ENCODE results near the gene SPN. TPM values are rescaled to one million over a fixed set of nuclear protein-coding genes. Genes with fewer than 3 reads are reported as not detected.

The SPN gene
- total and polyA plus RNA-seq, 9 of the 15 experiments (the other 6 are each of a cell fraction or from before 2014, with no cell fraction given), result 24.3 to 225 (median 79.4) TPM

DNA sequence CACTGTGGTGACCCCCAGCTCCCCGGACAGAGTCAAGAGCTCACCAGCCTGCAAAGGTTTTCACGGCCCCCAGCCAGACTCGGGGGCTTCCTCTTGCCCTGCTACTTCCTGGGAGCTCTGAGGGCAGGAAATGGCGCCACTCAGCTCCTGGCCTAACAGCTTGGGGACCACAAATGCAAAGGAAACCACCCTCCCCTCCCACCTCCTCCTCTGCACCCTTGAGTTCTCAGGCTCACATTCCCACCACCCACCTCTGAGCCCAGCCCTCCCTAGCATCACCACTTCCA, 375 bp upstream of the SPN start (continued):
- TF ChIP-seq ETV1 (tag; conservative IDR thresholded peaks at IDR 0.05; ENCODE audit: low read depth) (0 out of 2 replicates have a peak, but pooled peaks have one; percentile 23), GABPB1 (CRISPR knock-in tag; IDR thresholded peaks at IDR 0.05) (0 out of 2 replicates have a peak, but pooled peaks have one; percentile 22), PURB (CRISPR knock-in tag; IDR thresholded peaks at IDR 0.05; ENCODE audit: low read depth) (no peak), OTX1 (CRISPR knock-in tag; IDR thresholded peaks at IDR 0.05) (0 out of 2 replicates have a peak, but pooled peaks have one; percentile 8)

DNA sequence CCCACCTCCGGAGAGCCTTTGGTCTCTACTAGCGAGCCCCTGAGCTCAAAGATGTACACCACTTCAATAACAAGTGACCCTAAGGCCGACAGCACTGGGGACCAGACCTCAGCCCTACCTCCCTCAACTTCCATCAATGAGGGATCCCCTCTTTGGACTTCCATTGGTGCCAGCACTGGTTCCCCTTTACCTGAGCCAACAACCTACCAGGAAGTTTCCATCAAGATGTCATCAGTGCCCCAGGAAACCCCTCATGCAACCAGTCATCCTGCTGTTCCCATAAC, 702 bp downstream of the SPN start:
- BruUV-seq (replicated peaks), result no TSS peak
- no peaks in the 10 kb centered on the region for H3K9me3 ChIP-seq (replicated peaks; ENCODE audit: control insufficient read depth, insufficient read depth, low read depth, low read length)
- H3K79me2 ChIP-seq (ENCODE audit: control insufficient read depth, insufficient read depth, low read length), result peaks cover 78% of the 10 kb centered on the region
- DNase-seq (ENCODE audit: extremely low read depth in 1 of 4, low spot score in 3 of 4) (no peak), FAIRE-seq (peak; percentile 15), ATAC-seq (peak; percentile 9; the same call in 1 of the 3 replicates)
- 0% methylated on average over 3 of the region's 3 CpGs for WGBS (ENCODE audit: insufficient coverage, low coverage, missing lambda C conversion rate)
- ChIA-PET CTCF (ENCODE audit: low intra/inter-chr PET ratio) (no interaction called here), POLR2A (interaction anchor here (0.5 to 2.6 kb wide), 8 partner anchors 9 to 144 kb away, joined by 3 to 12 read pairs (median 3); partner anchors contain the start of gene QPRT)
- H3K36me3 ChIP-seq (ENCODE audit: control insufficient read depth, insufficient read depth, low read length), result peaks cover 49% of the 10 kb centered on the region
- TF ChIP-seq SIN3A (IDR thresholded peaks at IDR 0.05; ENCODE audit: borderline replicate concordance in 2 of 2, control insufficient read depth in 1 of 2, low read depth in 2 of 2, low read length in 2 of 2), result peak in 1 of 2 experiments; percentile 62; a peak in 1 of 4 replicates
- peak; percentile 43; the same call in 1 of the 2 replicates for TF ChIP-seq ZNF197 (CRISPR knock-in tag; IDR thresholded peaks at IDR 0.05; ENCODE audit: low read depth)
- TF ChIP-seq FOXJ2 (tag; IDR thresholded peaks at IDR 0.05), result 0 out of 2 replicates have a peak, but pooled peaks have one; percentile 21
- TF ChIP-seq ZNF143 (CRISPR knock-in tag; IDR thresholded peaks at IDR 0.05), result 0 out of 2 replicates have a peak, but pooled peaks have one; percentile 8
- TF ChIP-seq ZNF165 (CRISPR knock-in tag; IDR thresholded peaks at IDR 0.05; ENCODE audit: borderline replicate concordance), result 0 out of 2 replicates have a peak, but pooled peaks have one; percentile 44
- TF ChIP-seq E2F3 (CRISPR knock-in tag; IDR thresholded peaks at IDR 0.05), result no peak
- TF ChIP-seq ZNF644 (tag; IDR thresholded peaks at IDR 0.05; ENCODE audit: low read depth), result no peak
- TF ChIP-seq MYC (IDR thresholded peaks at IDR 0.05; ENCODE audit: low read depth, low read length), result no peak
- TF ChIP-seq MYC (CRISPR knock-in tag; IDR thresholded peaks at IDR 0.05; ENCODE audit: borderline replicate concordance, low read depth), result peak; percentile 18; the same call in 1 of the 2 replicates
- TF ChIP-seq YY1 (IDR thresholded peaks at IDR 0.05; ENCODE audit: borderline replicate concordance in 1 of 3, control insufficient read depth in 1 of 3, extremely low read depth in 1 of 3, insufficient read depth in 3 of 3, insufficient read length in 1 of 3, insufficient replicate concordance in 2 of 3, low read depth in 1 of 3, low read length in 2 of 3), result no peak
- 0 out of 2 replicates have a peak, but pooled peaks have one; percentile 69 for TF ChIP-seq BRD4 (IDR thresholded peaks at IDR 0.05)
- no peak for TF ChIP-seq ZNF146 (CRISPR knock-in tag; IDR thresholded peaks at IDR 0.05; ENCODE audit: unreplicated experiment)
- TF ChIP-seq ZNF589 (CRISPR knock-in tag; IDR thresholded peaks at IDR 0.05; ENCODE audit: low read depth), result 0 out of 2 replicates have a peak, but pooled peaks have one; percentile 36
- in situ Hi-C loops (cut with MboI), result no loop called here
- no peaks in the 10 kb centered on the region for H3K27me3 ChIP-seq (ENCODE audit: control insufficient read depth in 2 of 2, insufficient read depth in 2 of 2, low read length in 2 of 2)
- peak overlapping the region; percentile 60 for H3K4me3 ChIP-seq
- intact Hi-C loops (cut with micrococcal nuclease), result loop anchor here (1.0 to 5.0 kb wide), 3 partner anchors 16 to 34 kb away; partner anchors contain the start of gene QPRT
- H2AFZ ChIP-seq (ENCODE audit: low read depth, low read length), result no peak overlapping the region
- H3K4me2 ChIP-seq (ENCODE audit: insufficient read depth, low read length), result peak overlapping the region; percentile 92
- peaks cover 36 to 57% of the 10 kb centered on the region in 2 experiments for H3K4me1 ChIP-seq (replicated peaks in 1 of 2; ENCODE audit: control insufficient read depth in 2 of 2, insufficient read depth in 2 of 2, low read length in 2 of 2)
- H3K9me1 ChIP-seq (ENCODE audit: control insufficient read depth, insufficient read depth, low read length), result no peaks in the 10 kb centered on the region
- 0 out of 2 replicates have a peak, but pooled peaks cover 3% of the 10 kb centered on the region for H4K20me1 ChIP-seq (replicated peaks; ENCODE audit: control insufficient read depth, insufficient read depth, low read length)
- H3K9ac ChIP-seq (ENCODE audit: insufficient read depth in 1 of 2, low read depth in 2 of 2, low read length in 2 of 2), result peak overlapping the region; percentile 77 to 94
- peak overlapping the region; percentile 93 for H3K27ac ChIP-seq (ENCODE audit: extremely low read depth, low read depth, low read length)
